ENCODE data around the gene SSBP2. TPM values are rescaled to one million over a fixed set of nuclear protein-coding genes. Genes with fewer than 3 reads are reported as not detected.
"Not testable (repeated sequence)": the region's sequence is repeated elsewhere in the genome, so short reads cannot be mapped to it uniquely, and the experiment has no call there.

SSBP2 gene
- total RNA-seq, 1 donor from 2014 or later = 149 TPM

DNA sequence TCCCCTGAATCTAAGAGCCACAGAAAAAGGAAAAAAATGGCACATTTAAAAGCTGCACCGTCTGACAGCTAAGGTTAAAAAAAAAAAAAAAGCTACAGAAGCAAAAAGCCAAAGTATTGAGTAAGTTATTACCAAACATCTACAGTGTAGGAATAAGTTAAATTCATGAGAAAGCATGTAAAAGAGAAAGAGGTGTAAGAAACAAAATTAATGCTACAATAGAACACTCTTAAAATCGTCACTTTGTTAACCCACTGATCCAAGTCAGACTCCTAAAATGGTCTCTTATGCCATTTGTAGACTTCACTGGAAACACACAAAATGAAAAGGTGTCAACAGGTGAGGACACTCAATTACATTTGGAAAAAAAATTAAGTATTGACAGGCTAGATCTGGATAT, 120.2 kb downstream of the SSBP2 start:
- no peak overlapping the region for H3K27ac Mint-ChIP-seq (ENCODE audit: unreplicated experiment)
- H3K27me3 Mint-ChIP-seq (ENCODE audit: unreplicated experiment) = peaks cover 1% of the 10 kb centered on the region
- TF ChIP-seq, protein P1, sequence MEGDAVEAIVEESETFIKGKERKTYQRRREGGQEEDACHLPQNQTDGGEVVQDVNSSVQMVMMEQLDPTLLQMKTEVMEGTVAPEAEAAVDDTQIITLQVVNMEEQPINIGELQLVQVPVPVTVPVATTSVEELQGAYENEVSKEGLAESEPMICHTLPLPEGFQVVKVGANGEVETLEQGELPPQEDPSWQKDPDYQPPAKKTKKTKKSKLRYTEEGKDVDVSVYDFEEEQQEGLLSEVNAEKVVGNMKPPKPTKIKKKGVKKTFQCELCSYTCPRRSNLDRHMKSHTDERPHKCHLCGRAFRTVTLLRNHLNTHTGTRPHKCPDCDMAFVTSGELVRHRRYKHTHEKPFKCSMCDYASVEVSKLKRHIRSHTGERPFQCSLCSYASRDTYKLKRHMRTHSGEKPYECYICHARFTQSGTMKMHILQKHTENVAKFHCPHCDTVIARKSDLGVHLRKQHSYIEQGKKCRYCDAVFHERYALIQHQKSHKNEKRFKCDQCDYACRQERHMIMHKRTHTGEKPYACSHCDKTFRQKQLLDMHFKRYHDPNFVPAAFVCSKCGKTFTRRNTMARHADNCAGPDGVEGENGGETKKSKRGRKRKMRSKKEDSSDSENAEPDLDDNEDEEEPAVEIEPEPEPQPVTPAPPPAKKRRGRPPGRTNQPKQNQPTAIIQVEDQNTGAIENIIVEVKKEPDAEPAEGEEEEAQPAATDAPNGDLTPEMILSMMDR (IDR thresholded peaks at IDR 0.05; ENCODE audit: unreplicated experiment) = no peak
- peaks cover 8% of the 10 kb centered on the region for H3K36me3 Mint-ChIP-seq (ENCODE audit: low read depth, unreplicated experiment)
- H3K9me3 Mint-ChIP-seq (ENCODE audit: unreplicated experiment) = no peaks in the 10 kb centered on the region
- no peak overlapping the region for H3K4me3 Mint-ChIP-seq (ENCODE audit: unreplicated experiment)
- no peak for DNase-seq (ENCODE audit: low spot score)
- peaks cover 10% of the 10 kb centered on the region for H3K4me1 Mint-ChIP-seq (ENCODE audit: unreplicated experiment)

DNA sequence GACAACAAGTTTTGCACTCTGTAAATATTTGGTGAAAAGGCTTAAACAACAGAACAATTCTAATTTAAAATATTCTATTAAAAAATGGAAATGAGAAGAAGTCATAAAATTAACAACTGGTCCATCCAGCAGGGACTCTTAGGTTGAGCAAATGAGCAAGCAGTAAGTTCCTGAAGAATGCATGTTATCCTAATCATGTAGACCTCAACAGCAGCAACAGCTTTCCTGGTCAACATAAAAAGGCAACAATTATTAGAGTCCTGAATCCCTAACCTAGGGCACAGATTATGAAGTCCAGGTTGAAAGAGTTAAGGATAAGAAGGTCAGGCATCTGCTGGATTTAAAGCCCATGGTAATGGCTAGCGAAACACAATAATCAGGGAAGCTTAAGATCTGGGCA, 120.9 kb downstream of the SSBP2 start:
- TF ChIP-seq, protein P1 (IDR thresholded peaks at IDR 0.05; ENCODE audit: unreplicated experiment) = no peak
- Mint-ChIP-seq H3K27me3 (ENCODE audit: unreplicated experiment) (peaks cover 1% of the 10 kb centered on the region), H3K36me3 (ENCODE audit: low read depth, unreplicated experiment) (peaks cover 8% of the 10 kb centered on the region), H3K4me3 (ENCODE audit: unreplicated experiment) (no peak overlapping the region), H3K27ac (ENCODE audit: unreplicated experiment) (no peak overlapping the region), H3K9me3 (ENCODE audit: unreplicated experiment) (no peaks in the 10 kb centered on the region), H3K4me1 (ENCODE audit: unreplicated experiment) (peaks cover 10% of the 10 kb centered on the region)
- no peak for DNase-seq (ENCODE audit: low spot score)

DNA sequence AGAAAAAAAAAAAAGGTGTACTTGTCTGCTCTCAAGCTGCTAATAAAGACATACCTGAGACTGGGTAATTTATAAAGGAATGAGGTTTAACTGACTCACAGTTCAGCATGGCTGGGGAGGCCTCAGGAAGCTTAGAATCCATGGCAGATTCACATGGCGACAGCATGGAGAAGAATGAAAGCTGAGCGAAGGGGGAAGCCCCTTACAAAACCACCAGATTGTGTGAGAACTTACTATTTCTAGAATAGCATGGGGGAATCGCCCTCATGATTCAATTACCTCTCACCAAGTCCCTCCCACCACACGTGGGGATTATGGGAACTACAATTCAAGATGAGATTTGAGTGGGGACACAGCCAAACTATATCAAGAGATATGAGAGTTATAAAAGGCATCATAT, 122.8 kb downstream of the SSBP2 start:
- H3K9me3 Mint-ChIP-seq (ENCODE audit: unreplicated experiment); H3K36me3 Mint-ChIP-seq (ENCODE audit: low read depth, unreplicated experiment); H3K27ac Mint-ChIP-seq (ENCODE audit: unreplicated experiment); H3K27me3 Mint-ChIP-seq (ENCODE audit: unreplicated experiment); H3K4me3 Mint-ChIP-seq (ENCODE audit: unreplicated experiment); DNase-seq (ENCODE audit: low spot score); H3K4me1 Mint-ChIP-seq (ENCODE audit: unreplicated experiment): not testable (repeated sequence)

DNA sequence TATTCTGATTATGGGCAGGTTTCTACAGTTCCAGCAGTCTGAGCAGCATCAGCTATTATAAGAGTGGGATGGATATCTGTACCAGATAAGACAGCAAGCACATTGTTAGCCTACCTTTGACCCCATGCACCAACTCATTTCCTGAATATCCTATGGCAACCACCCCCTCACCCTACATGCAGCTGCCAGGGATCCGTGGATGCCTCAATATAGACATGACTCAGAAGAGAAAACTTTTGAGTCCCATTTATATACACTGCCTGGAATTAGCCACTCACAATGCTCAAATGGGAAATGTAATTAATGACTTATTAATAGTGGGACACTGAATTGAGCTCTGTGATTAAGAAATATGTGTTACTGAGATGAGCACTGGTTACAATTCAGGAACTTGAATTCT, 124.4 kb downstream of the SSBP2 start:
- Mint-ChIP-seq H3K27ac (ENCODE audit: unreplicated experiment) (peak overlapping the region; percentile 39), H3K4me1 (ENCODE audit: unreplicated experiment) (peaks cover 10% of the 10 kb centered on the region), H3K27me3 (ENCODE audit: unreplicated experiment) (peaks cover 1% of the 10 kb centered on the region), H3K36me3 (ENCODE audit: low read depth, unreplicated experiment) (peaks cover 16% of the 10 kb centered on the region), H3K9me3 (ENCODE audit: unreplicated experiment) (no peaks in the 10 kb centered on the region), H3K4me3 (ENCODE audit: unreplicated experiment) (no peak overlapping the region)
- TF ChIP-seq, protein P1 (IDR thresholded peaks at IDR 0.05; ENCODE audit: unreplicated experiment) = no peak
- peak; percentile 21 for DNase-seq (ENCODE audit: low spot score)

DNA sequence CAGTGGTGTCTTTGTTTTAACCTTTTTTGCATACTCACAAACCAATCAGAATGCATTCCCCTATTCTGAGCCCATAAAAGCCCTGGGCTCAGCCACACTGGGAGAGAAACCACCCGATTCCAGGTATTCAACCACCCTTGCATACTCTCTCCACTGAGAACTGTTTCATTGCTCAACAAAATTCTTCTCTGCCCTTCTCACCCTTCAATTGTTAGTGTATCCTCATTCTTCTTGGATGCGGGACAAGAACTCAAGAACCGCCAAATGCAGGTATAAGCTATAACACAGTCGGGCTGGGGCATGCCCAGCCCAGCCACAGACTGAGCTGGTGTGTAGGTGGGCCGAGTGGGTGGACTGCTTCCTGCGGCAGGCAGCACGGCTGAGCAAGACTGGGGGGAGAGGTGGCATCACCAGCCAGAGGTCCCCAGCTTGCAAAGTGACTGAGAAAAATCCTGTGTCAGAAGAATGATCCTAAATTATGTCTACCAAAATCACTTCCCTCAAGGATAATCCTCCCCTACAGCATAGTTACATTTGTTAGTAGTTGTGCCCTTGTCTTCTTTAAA, 141.0 kb downstream of the SSBP2 start:
- TF ChIP-seq, protein P1 (IDR thresholded peaks at IDR 0.05; ENCODE audit: unreplicated experiment) = no peak
- H3K9me3 Mint-ChIP-seq (ENCODE audit: unreplicated experiment) = no peaks in the 10 kb centered on the region
- no peak overlapping the region for H3K4me3 Mint-ChIP-seq (ENCODE audit: unreplicated experiment)
- peaks cover 13% of the 10 kb centered on the region for H3K4me1 Mint-ChIP-seq (ENCODE audit: unreplicated experiment)
- peaks cover 41% of the 10 kb centered on the region for H3K36me3 Mint-ChIP-seq (ENCODE audit: low read depth, unreplicated experiment)
- no peak overlapping the region for H3K27ac Mint-ChIP-seq (ENCODE audit: unreplicated experiment)
- no peaks in the 10 kb centered on the region for H3K27me3 Mint-ChIP-seq (ENCODE audit: unreplicated experiment)
- no peak for DNase-seq (ENCODE audit: low spot score)

Measured in endothelial cell (in vitro differentiated cells).